ENCODE results near the gene OR9I1.

The OR9I1 gene, protein sequence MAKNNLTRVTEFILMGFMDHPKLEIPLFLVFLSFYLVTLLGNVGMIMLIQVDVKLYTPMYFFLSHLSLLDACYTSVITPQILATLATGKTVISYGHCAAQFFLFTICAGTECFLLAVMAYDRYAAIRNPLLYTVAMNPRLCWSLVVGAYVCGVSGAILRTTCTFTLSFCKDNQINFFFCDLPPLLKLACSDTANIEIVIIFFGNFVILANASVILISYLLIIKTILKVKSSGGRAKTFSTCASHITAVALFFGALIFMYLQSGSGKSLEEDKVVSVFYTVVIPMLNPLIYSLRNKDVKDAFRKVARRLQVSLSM

DNA sequence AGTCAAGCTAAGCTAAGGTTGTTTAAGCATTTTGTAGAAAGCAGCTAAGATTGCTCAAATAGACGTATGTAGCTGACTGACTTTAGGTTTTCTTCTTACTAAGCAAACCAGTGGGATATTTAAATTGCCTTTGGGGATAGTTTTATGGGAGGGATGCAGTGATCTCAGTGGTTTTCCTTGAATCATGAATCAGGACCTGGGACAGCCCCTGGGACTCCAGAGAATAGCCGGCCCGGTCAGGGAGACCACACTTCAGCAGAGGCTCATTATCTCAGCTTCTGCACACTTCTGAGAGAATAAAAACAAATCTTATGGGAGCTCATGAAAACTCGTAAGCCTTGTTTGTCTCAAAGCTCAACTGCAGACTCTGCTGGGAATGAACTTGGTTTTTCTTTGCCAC lies at the start of gene OR9I1:
OR9I1 (minus strand) TSS at position 62 of the 400 bp plus-strand sequence. CDS start 6,086 bp downstream, outside the sequence.
- no peak for DNase-seq

DNA sequence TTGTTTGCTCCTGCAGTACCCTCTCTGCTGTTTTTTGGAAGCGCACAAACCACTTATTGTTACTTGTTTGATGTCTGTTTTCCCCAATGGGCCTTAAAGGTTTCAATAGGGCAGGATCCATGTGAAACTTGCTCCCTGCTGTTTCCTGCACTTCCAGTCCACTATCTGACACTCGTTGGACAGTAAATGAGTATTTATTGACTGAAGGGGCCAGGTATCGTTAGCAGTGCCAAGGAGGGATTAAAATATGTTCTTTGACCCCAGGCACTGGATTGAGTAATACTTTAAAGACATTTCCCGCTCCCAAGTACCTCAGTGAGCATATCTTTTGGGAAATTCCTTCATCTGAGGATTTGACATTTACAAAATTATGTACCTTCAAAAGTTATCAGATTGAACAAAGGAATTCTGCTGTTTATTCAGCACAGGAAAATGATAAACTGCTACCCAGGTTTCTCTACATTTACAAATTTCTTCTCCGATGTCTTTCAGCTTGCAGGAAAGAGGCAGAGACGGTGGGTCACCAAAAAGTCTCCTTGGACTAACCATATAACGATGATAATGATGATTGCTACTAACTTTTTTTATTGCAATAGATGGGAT lies 40.3 kb upstream of the OR9I1 start:
- no peak for DNase-seq

DNA sequence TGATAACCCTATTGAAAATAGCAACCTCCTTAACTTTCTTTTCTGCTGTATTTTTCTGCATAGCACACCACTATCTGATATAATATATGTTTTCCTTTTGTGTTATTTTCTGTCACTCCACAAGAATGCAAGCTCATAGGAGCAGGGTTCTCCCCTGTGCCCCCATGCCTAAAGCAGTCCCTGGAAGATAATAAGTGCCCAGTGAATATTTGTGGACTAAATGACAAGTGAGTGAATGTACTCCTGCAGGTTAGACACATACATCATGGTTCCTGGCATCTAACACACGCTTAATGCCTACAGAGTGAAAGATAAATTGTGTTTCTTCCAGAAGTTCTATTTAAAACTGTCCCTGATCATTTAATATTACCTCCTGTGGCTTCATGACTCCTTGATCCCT lies 39.7 kb upstream of the OR9I1 start:
- no peak for DNase-seq

DNA sequence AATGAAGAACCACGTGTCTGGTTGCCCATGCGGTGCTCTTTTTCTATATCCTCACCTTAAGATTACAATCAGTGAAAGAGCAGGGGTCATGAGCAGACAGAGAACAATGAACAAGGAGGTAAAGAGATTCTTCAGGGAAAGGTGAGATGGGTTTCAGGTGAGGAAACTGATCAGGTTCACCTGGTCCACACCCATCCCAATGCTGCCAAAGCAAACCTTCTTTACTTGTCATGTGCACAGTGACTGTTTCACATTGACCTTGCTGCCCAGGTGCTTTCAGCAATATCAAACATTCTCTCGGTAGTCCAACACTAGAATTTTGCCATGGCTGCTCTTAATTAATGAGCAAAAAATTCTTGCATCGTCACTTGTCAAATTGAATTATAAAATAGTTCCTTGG lies 39.1 kb upstream of the OR9I1 start:
- no peak for DNase-seq

DNA sequence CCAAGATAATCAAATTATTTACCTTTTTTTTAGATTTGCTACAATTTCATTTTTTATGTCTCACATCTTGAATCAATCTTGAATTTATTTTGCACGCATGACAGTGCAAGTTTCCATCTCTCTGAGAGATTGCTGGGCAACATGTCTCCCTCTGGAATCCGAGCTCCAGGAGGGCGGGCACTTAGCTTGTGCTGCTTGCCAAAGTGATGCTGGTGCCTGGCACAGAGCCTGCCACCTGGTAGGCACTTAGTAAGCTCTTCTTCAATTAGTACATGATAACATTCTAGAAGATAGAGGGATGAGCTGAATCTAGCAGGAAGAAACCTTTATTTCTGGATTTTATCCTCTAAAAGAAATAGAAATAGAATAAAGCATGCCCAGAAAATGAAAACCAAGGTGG lies 27.5 kb upstream of the OR9I1 start:
- DNase-seq: no peak

DNA sequence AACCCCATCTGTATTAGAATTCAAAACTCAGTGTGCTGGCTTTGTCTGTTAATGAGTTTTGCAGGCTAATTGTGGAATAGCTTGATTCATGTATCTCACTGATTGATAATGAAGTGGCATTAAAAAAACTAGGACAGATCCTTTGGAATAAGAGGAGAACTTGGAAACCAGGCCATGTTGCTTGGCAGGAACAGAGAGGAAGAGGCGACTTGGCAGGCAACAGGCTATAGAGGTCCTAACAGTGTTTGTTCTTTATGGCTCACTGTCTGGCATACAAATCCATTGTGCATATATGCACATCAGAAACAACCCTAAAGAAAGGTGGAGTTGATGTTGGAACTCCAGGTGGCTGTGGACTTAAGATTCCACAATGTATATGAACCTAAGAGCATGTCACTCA lies 17.4 kb upstream of the OR9I1 start:
- no peak for DNase-seq

DNA sequence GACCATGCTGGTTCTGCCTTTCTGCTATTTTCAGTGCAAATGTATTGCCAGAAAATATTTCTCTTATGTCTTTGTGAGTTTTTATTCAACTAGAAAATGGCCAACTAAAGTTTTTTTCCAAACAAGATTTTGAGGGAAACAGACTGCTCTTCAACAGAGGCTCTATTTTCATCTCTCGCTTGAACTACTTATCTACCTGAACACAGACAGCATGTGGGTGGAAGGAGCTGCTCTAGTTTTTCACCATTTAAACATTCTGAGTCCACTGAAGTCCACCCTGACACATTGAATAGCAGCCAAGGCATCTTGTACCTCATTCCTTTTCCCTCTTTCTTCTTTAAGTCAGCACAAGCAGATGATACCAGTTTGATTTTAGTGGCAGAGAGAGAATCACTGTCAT lies 9.8 kb upstream of the OR9I1 start:
- no peak for DNase-seq

DNA sequence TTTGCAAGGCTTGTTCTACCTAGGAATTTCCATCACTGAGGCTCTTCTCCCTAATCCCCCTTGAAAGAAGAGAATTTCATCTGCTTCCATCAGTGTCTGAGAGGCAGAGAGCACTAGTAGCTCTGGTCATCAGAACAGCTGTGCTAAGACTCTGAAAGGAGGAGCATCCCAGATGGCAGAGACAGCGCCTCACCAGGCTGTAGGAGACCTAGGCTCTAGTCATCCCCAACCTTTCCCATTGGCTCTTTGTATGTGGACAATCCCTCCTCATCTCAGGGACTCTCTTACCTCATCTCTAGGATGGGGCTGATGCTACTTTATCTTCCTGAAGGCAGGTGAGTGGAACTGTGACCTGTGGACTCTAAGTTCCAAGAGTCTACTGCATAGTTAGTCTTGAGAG lies 8.8 kb upstream of the OR9I1 start:
- no peak for DNase-seq

DNA sequence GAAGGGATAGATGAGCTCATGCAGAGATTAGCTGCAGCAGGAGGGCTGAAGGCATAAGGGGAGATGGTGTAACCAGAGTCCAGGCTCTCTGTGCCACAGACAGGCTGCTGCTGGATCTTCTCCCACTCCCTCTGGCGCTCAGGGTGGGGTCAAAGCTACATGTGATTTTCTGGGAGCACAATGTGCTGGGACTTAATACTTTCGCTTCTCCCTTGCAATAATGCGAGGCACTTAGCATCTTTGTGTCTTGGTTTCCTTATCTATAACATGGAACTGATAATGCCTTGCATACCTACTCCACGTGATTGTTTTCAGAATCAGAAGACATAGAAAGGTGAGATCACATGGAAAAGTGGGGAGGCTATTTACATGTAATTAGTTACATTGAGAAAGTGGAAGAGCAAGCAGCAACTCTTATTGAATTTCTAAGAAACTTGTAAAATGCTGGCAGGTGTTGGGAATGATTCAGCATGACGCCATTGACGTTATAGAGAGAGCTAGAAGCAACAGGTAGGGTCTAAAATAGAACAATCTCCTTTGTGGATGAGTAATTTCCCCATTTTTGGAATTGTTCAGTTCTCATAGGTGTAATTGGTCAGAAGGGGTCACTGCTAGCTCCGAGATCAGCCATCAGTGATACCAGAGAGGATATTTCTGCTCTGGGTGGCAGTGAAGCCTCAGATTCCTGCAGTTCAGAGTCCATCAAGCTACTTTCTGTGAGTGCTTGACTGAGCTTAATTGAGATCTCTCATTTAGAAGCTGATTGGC lies 8.2 kb upstream of the OR9I1 start:
- no peak for DNase-seq

DNA sequence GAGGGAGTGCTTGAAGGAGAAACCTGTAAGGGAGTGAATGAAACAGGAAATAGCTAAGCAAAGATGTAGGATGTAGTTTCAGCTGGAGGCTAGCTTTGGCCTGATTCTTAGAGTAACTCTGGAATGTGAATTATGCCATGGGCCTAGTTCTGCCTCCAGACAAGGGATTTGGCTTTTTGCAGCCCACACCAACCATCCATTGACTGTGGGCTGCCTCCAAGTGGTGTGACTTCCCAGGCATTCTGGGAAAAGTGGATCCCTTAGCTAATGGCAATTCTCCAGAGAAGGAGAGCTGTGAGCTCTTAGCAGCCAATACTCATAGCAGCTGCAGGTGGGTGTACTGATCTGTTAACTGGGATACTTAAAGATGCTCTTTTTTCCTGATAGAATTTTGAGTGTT lies 2.0 kb upstream of the OR9I1 start:
- no peak for DNase-seq

DNA sequence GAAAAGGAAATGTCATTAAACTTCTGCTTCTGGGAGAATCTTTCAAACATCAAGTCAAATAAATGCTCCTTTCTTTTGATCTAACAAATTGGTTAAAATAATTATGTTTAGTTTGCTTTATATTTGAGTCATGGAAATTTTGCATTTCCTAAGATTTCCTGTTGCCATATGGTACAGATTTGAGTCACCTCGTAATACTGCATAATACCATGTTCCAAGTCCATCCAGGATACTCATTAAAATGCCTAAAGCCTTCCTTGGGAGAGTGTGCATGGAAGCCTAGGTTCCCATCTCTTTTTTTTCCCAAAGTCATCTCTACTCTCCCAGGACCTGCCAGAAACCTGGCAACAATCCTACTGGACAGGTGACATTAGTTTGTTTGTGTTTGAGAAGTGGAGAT lies 4.2 kb downstream of the OR9I1 start:
- no peak for DNase-seq

DNA sequence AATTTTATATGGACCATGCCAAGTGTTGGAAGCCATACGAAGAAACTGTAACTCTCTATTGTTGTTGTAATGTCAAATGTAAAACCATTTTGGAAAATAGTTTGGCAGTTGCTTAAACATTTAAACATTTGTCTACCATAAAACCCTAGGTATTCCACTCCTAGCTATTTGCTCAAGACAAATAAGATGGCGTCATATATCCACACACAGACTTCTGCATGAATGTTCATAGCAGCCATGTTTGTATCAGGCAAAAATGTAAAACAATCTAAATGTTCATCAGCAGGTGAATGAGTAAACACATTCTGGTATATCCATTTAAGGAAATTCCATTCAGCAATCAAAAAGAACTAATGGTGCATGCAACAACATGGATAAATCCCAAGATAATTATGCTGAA lies 27.9 kb downstream of the OR9I1 start:
- DNase-seq: no peak

DNA sequence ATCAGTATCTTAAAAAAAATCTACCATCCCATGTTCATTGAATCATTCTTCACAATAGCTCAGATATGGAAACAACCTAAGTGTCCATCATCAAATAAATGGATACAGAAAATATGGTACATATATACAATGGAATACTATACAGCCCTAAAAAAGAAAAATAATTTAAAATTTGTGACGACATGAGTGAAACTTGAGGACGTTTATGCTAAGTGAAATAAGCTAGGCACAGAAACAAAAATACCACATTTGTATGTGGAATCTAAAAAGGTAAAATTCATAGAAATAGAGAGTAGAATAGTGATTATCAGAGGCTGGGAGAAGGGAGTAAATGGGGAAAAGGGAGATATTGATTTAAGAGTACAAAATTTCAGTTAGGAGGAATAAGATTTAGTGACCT lies 38.8 kb downstream of the OR9I1 start:
- no peak for DNase-seq

DNA sequence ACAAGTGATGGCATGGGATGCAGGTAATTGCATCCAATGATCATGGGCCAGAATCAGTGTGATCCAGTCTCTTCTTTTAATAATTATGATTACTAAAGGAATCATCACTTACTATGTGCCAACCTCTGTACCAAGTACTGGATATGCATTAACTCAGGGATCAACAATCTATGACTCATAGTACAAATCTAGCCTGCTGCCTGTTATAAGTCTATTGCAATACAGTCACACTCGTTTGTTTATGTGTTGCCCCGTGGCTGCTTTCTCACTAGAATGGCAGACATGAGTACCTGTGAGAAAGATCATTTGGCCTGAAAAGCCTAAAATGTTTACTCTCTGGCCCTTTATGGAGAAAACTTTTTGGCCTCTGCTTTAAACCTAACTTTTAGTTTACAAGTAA lies 49.5 kb downstream of the OR9I1 start:
- DNase-seq: no peak

DNA sequence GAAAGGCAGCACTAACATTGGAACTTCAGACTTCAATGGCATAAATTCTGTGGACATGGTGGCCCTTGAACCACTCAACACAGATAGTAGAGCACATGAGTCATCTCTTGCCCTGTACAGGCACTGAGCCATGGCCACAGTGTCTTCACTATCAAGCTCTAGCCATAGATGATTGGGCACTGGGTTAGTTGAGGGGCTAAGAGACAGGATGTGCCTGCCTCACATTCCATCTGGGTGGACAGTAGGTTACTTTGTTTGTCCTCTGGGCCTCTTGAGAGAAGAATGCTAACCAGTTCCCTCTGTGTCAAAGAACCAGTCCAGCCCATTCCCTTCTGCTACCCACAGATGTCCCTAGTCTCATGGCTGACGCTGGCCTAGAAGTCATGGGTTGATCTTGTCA lies 54.7 kb downstream of the OR9I1 start:
- DNase-seq: no peak

DNA sequence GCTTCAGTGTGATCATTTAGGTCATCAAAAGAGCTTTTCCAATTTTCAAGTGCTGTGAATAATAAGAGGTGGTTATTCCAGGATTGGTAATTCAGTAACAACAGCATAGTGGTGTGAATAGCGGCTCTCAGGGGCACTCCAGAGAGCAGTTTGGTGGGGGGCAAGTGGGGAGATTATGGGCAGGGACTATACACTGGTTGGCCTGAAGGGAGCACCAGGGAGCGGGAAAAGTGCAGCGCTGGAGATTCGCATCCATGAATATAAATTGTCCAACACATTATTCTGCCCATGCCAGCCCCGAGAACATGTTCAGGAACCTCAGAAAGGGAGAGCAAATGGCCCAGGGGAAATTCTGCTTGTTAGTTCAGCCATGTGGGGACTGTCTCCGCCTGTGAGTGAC lies 56.7 kb downstream of the OR9I1 start:
- DNase-seq: no peak

DNA sequence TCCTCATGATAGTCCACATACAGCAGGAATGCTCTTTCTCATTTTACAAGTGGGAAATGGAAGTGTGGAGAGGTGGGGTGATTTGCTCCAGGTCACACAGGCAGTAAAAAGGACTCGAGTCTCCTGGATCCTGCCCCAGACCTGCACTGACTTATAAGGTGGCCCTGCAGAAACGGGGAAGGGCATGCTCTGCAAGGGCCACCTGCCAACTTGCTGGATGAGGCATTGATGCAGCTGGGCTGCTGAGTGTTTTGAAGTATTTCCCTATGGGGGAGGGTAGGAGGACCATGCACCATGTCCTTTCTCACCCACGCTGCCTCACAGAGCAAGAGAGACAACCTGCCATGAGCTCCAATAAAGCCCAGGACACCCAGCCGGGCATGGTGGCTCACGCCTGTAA lies 57.6 kb downstream of the OR9I1 start:
- no peak for DNase-seq
